Neuronal stem cell (in vitro differentiated cells): ENCODE results near the gene KRT6B.

Source experiments
- DNase-seq: peaks from one replicate; pipeline ENCODE4 v3.0.0-alpha.2; 2013; ENCODE audit warnings: low spot score
- H2AFZ ChIP-seq: one replicate; pipeline ENCODE4 v1.6.1; 2013; ENCODE audit warnings: mild to moderate bottlenecking, low read length, inconsistent platforms
- H2AK5ac ChIP-seq: 2 replicates; pipeline ENCODE4 v1.6.1; 2013; ENCODE audit warnings: low read depth, mild to moderate bottlenecking, inconsistent platforms, low read length, moderate library complexity, mixed read lengths
- H2BK120ac ChIP-seq: 2 replicates; pipeline ENCODE4 v1.6.1; 2013; ENCODE audit warnings: low read depth, mild to moderate bottlenecking, inconsistent platforms, low read length, moderate library complexity, mixed read lengths
- H2BK12ac ChIP-seq: one replicate; pipeline ENCODE4 v1.6.1; 2013; ENCODE audit warnings: low read length, inconsistent platforms
- H2BK15ac ChIP-seq: 2 replicates; pipeline ENCODE4 v1.6.1; 2013; ENCODE audit warnings: mild to moderate bottlenecking, low read length, inconsistent platforms, mixed read lengths
- H2BK5ac ChIP-seq: one replicate; pipeline ENCODE4 v1.6.1; 2013; ENCODE audit warnings: inconsistent platforms, mild to moderate bottlenecking, low read length, moderate library complexity
- H3K14ac ChIP-seq: one replicate; pipeline ENCODE4 v1.6.1; 2013; ENCODE audit warnings: low read length, inconsistent platforms
- H3K18ac ChIP-seq: 2 replicates; pipeline ENCODE4 v1.6.1; 2013; ENCODE audit warnings: low read length, inconsistent platforms
- H3K23ac ChIP-seq: 2 replicates; pipeline ENCODE4 v1.6.1; 2013; ENCODE audit warnings: low read depth, mild to moderate bottlenecking, mixed read lengths, low read length, inconsistent platforms; ENCODE audit not compliant: poor library complexity
- H3K27ac ChIP-seq: replicated peaks from 3 replicates; pipeline ENCODE4 v1.5.1; 2013; ENCODE audit warnings: low read length, inconsistent platforms
- H3K27me3 ChIP-seq, 3 experiments: 2 replicates each; pipeline ENCODE4 v1.6.1; 2013; ENCODE audit warnings: low read length in 3 of 3, mild to moderate bottlenecking in 2 of 3, inconsistent platforms in 1 of 3, low read depth in 1 of 3, mixed read lengths in 1 of 3, moderate library complexity in 1 of 3; ENCODE audit not compliant: control insufficient read depth in 3 of 3, insufficient read depth in 3 of 3
- H3K36me3 ChIP-seq, 2 donors: replicated peaks in 1 of 2; 2 replicates each; pipeline ENCODE4 v1.6.1; 2013; ENCODE audit warnings: low read length in 2 of 2; ENCODE audit not compliant: control insufficient read depth in 2 of 2, insufficient read depth in 2 of 2
- H3K4ac ChIP-seq: 2 replicates; pipeline ENCODE4 v1.6.1; 2013; ENCODE audit warnings: inconsistent platforms, mild to moderate bottlenecking, low read length, moderate library complexity
- H3K4me1 ChIP-seq, 2 donors: 1 replicate in 1 of 2; 2 replicates in 1 of 2; pipeline ENCODE4 v1.6.1; 2013; ENCODE audit warnings: low read length in 2 of 2, low read depth in 1 of 2; ENCODE audit not compliant: control insufficient read depth in 2 of 2, insufficient read depth in 1 of 2
- H3K4me2 ChIP-seq: one replicate; pipeline ENCODE4 v1.6.1; 2013; ENCODE audit warnings: mild to moderate bottlenecking, low read length, inconsistent platforms; ENCODE audit not compliant: insufficient read depth, poor library complexity, severe bottlenecking
- H3K4me3 ChIP-seq, 2 donors: 2 replicates each; pipeline ENCODE4 v1.5.1; 2013; ENCODE audit warnings: low read length in 2 of 2, mild to moderate bottlenecking in 2 of 2, inconsistent platforms in 1 of 2, moderate library complexity in 1 of 2
- H3K79me1 ChIP-seq: one replicate; pipeline ENCODE4 v1.6.1; 2013; ENCODE audit warnings: low read depth, mild to moderate bottlenecking, inconsistent platforms, low read length, moderate library complexity
- H3K9ac ChIP-seq: one replicate; pipeline ENCODE4 v1.6.1; 2013; ENCODE audit warnings: mild to moderate bottlenecking, low read depth, low read length, inconsistent platforms; ENCODE audit not compliant: poor library complexity
- H3K9me3 ChIP-seq, 2 donors: replicated peaks in 1 of 2; 2 replicates each; pipeline versions ENCODE3 to v1.6.1; 2013; ENCODE audit warnings: low read length in 2 of 2, mild to moderate bottlenecking in 2 of 2, inconsistent platforms in 1 of 2, low read depth in 1 of 2, mixed read lengths in 1 of 2, moderate library complexity in 1 of 2; ENCODE audit not compliant: control insufficient read depth in 2 of 2, insufficient read depth in 1 of 2
- H4K8ac ChIP-seq: one replicate; pipeline ENCODE4 v1.6.1; 2013; ENCODE audit warnings: low read depth, mild to moderate bottlenecking, inconsistent platforms, low read length, moderate library complexity
- H4K91ac ChIP-seq: one replicate; pipeline ENCODE4 v1.6.1; 2013; ENCODE audit warnings: low read length, low read depth, mild to moderate bottlenecking, inconsistent platforms; ENCODE audit not compliant: poor library complexity
- WGBS, 2 donors: extraction: QIAGEN DNeasy Blood & Tissue Kit; methylation state at CpG; one replicate each; pipeline ENCODE4 v1.1.7; 2013; ENCODE audit warnings: missing lambda C conversion rate in 2 of 2, mixed read lengths in 1 of 2; ENCODE audit not compliant: insufficient read length in 2 of 2, insufficient replicate concordance in 1 of 2; ENCODE audit errors: extremely low coverage in 2 of 2; 5-methylcytosine and 5-hydroxymethylcytosine counted together

KRT6B gene

DNA sequence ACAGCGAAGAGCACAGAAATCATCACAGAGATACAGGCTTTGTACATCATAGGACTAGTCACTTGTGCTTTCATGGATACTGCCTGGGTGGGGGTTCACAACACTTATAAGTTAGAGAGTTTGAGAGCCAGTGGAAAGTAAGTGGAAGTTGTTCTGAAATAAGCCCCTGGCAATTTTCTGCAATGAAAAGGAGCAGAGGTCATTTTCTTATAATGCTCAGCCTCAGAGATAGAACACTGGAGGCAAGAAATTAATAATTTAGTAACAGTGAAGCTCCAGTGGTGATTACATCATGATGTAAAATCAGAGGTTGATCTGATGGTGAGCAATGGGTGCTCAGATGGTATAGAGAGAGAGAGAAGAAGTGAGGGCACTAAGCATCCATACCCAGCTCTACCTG, 35.3 kb upstream of the KRT6B start:
- Histone ChIP-seq H3K4me3 (no peak overlapping the region), H3K23ac (no peak overlapping the region), H2BK15ac (no peak overlapping the region), H4K91ac (no peak overlapping the region), H3K27me3 (peaks cover 0 to 3% (median 0%) of the 10 kb centered on the region in 3 experiments), H3K4ac (no peak overlapping the region), H2AK5ac (no peak overlapping the region), H2BK12ac (no peak overlapping the region), H2AFZ (no peak overlapping the region), H3K4me2 (no peak overlapping the region), H2BK120ac (no peak overlapping the region), H3K36me3 (no peaks in the 10 kb centered on the region), H3K79me1 (no peaks in the 10 kb centered on the region), H3K9me3 (no peaks in the 10 kb centered on the region), H3K9ac (no peak overlapping the region), H4K8ac (no peak overlapping the region), H3K14ac (no peak overlapping the region), H3K4me1 (no peaks in the 10 kb centered on the region), H2BK5ac (no peak overlapping the region), H3K27ac (no peak overlapping the region), H3K18ac (no peak overlapping the region)
- WGBS, 2 donors: no CpG with 5 or more reads among the region's 1 CpG
- DNase-seq: no peak

DNA sequence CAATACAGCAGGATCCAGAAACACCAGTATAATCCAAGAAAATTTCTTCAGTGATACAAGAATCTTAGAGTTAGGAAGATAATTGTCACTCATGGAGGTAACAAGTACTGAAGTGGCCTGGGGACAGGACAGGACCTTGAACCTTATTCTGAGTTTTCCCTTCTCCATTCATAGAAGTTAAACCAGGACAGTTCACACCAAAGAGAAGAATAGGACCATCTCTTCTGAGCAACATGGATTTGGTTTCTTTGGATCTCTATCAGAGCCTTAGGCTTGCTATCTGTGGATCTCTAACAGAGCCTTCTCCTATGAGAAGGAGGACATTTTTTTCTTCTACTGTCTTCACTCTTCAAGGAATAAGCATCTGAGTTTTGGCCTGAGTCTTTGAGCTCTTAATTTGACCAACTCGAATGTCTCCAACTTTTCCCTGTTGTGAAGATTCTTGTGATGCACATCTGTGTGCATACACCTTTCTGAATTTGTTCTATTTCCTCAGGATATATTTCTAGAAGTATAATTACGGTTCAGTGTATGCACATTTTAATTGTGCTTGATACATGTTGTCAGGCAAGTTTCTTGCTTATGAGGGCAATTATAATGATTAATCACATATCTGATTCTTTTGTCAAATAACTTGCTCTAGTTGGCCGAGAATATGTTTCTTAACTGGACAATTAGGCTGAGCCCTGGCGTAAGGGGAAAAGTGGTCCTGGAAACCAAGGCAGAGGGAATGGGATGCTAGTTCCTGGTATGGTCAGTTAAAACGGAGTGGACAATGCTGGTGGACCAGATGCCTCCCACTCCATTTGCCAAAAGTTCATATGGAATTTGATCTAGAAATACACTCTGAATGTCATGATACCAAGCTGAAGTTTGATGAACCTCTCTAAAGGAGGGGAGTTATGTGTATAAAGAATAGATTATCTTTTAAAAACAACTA, 34.5 kb upstream of the KRT6B start:
- Histone ChIP-seq H2BK120ac (no peak overlapping the region), H4K8ac (no peak overlapping the region), H3K36me3 (no peaks in the 10 kb centered on the region), H2BK5ac (no peak overlapping the region), H3K14ac (no peak overlapping the region), H2BK12ac (no peak overlapping the region), H3K27ac (no peak overlapping the region), H3K9ac (no peak overlapping the region), H2AFZ (no peak overlapping the region), H2AK5ac (no peak overlapping the region), H3K4me2 (no peak overlapping the region), H2BK15ac (no peak overlapping the region), H4K91ac (no peak overlapping the region), H3K18ac (no peak overlapping the region), H3K27me3 (peaks cover 0 to 2% (median 0%) of the 10 kb centered on the region in 3 experiments), H3K79me1 (no peaks in the 10 kb centered on the region), H3K4me3 (no peak overlapping the region), H3K4me1 (no peaks in the 10 kb centered on the region), H3K4ac (no peak overlapping the region), H3K9me3 (no peaks in the 10 kb centered on the region), H3K23ac (no peak overlapping the region)
- no CpG with 5 or more reads among the region's 5 CpGs for WGBS, 2 donors
- no peak for DNase-seq

DNA sequence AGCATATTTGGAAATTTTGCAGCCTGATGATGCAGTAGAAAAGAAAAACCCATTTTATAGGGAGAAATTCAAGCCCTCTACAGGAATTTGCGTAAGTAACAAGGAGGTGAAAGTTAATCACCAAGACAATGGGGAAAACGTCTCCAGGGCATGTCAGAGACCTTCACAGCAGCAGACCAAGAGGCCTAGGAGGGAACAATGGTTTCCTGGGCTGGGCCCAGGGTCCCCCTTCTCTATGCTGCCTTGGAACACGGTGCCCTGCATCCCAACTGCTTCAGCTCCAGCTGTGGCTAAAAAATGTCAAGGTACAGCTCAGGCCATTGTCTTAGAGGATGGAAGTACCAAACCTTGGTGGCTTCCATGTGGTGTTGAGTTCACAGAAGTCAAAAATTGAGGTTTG, 28.1 kb upstream of the KRT6B start:
- no CpG with 5 or more reads among the region's 3 CpGs for WGBS, 2 donors
- no peak overlapping the region for H3K4ac ChIP-seq

DNA sequence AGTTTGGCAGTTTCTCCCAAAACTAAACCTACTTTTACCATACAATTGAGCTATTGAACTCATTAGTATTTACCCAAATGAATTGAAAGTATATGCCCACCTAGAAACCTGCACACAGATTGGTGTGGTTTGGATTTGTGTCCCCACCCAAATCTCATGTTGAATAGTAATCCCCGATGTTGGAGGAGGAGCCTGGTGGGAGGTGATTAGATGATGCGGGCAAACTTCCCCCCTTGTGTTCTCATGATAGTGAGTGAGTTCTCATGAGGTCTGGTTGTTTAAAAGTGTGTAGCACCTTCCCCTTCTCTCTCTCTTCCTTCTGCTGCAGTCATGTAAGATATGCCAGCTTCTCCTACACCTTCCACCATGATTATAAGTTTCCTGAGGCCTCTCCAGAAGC, 25.7 kb upstream of the KRT6B start:
- no peak overlapping the region for H4K8ac ChIP-seq
- H2AFZ ChIP-seq: no peak overlapping the region
- H2BK12ac ChIP-seq: no peak overlapping the region
- no peak overlapping the region for H3K27ac ChIP-seq
- no peaks in the 10 kb centered on the region for H3K79me1 ChIP-seq
- H2BK15ac ChIP-seq: no peak overlapping the region
- H3K18ac ChIP-seq: no peak overlapping the region
- H3K9me3 ChIP-seq: no peaks in the 10 kb centered on the region
- H2AK5ac ChIP-seq: no peak overlapping the region
- no CpG with 5 or more reads among the region's 2 CpGs for WGBS, 2 donors
- H2BK120ac ChIP-seq: no peak overlapping the region
- no peak overlapping the region for H3K9ac ChIP-seq
- H3K4me3 ChIP-seq: no peak overlapping the region
- H3K4ac ChIP-seq: no peak overlapping the region
- no peak overlapping the region for H3K23ac ChIP-seq
- no peak overlapping the region for H3K14ac ChIP-seq
- no peaks in the 10 kb centered on the region for H3K27me3 ChIP-seq
- H3K4me2 ChIP-seq: no peak overlapping the region
- no peak for DNase-seq
- H4K91ac ChIP-seq: no peak overlapping the region
- no peaks in the 10 kb centered on the region for H3K36me3 ChIP-seq
- H2BK5ac ChIP-seq: no peak overlapping the region
- no peaks in the 10 kb centered on the region for H3K4me1 ChIP-seq

More for the DNA sequence above, 28.1 kb upstream of the KRT6B start:
- Histone ChIP-seq H4K8ac (no peak overlapping the region), H4K91ac (no peak overlapping the region), H3K23ac (no peak overlapping the region), H2AK5ac (no peak overlapping the region), H3K4me2 (no peak overlapping the region), H3K27ac (no peak overlapping the region), H2BK5ac (no peak overlapping the region), H3K9me3 (no peaks in the 10 kb centered on the region), H3K9ac (no peak overlapping the region), H3K36me3 (no peaks in the 10 kb centered on the region), H3K14ac (no peak overlapping the region), H2BK12ac (no peak overlapping the region), H2BK120ac (no peak overlapping the region), H3K18ac (no peak overlapping the region), H2AFZ (no peak overlapping the region), H3K4me1 (no peaks in the 10 kb centered on the region), H3K27me3 (no peaks in the 10 kb centered on the region), H2BK15ac (no peak overlapping the region), H3K79me1 (no peaks in the 10 kb centered on the region), H3K4me3 (no peak overlapping the region)
- no peak for DNase-seq
